MCF 10A (cell line): ENCODE measurements around the gene NIT1. TPM values are rescaled to one million over a fixed set of nuclear protein-coding genes. Genes with fewer than 3 reads are reported as not detected.
A peak's percentile ranks its signal among the peaks of the same experiment; 100 is the strongest.

ENCODE experiments used
- BruUV-seq: library from RNA; stranded (reverse); fragments of 400-500 nt; replicated peaks from 2 replicates; lab custom pipeline; 2021; lab: Mats Ljungman, UMichigan
- CTCF ChIA-PET: fragments of 300-600 bp; sonication (Branson Sonifier 250); formaldehyde crosslinking; extraction: SDS; loops from one replicate; lab custom pipeline; 2021; ENCODE audit warnings: antibody characterized with exemption, inconsistent platforms; lab: Yijun Ruan, JAX
- POLR2A ChIA-PET: fragments of 300-600, 350-650 bp; sonication (Branson Sonifier 250); formaldehyde crosslinking; extraction: SDS; loops from one replicate; lab custom pipeline; 2020; ENCODE audit warnings: antibody characterized with exemption, inconsistent platforms; lab: Yijun Ruan, JAX
- DNase-seq: peaks from one replicate; pipeline ENCODE4 v3.0.0-alpha.2; 2018; ENCODE audit not compliant: unreplicated experiment
- H3K27ac Mint-ChIP-seq: one replicate; pipeline ENCODE4 v1.8.0; 2022; ENCODE audit warnings: mild to moderate bottlenecking, low read depth, mixed read lengths; ENCODE audit not compliant: unreplicated experiment
- H3K27me3 Mint-ChIP-seq: one replicate; pipeline ENCODE4 v1.8.0; 2022; ENCODE audit warnings: mixed read lengths; ENCODE audit not compliant: insufficient read depth, unreplicated experiment
- H3K36me3 Mint-ChIP-seq: one replicate; pipeline ENCODE4 v1.8.0; 2022; ENCODE audit warnings: mild to moderate bottlenecking, moderate library complexity, mixed read lengths; ENCODE audit not compliant: insufficient read depth, unreplicated experiment
- H3K4me1 Mint-ChIP-seq: one replicate; pipeline ENCODE4 v1.8.0; 2022; ENCODE audit warnings: mixed read lengths; ENCODE audit not compliant: insufficient read depth, unreplicated experiment
- H3K4me3 Mint-ChIP-seq: one replicate; pipeline ENCODE4 v1.8.0; 2022; ENCODE audit warnings: mild to moderate bottlenecking, moderate library complexity, mixed read lengths; ENCODE audit not compliant: unreplicated experiment
- H3K9me3 Mint-ChIP-seq: one replicate; pipeline ENCODE4 v1.8.0; 2022; ENCODE audit warnings: mixed read lengths; ENCODE audit not compliant: unreplicated experiment
- CTCF ChIP-seq: fragments of 200-600 bp; IDR thresholded peaks from one replicate; pipeline ENCODE4 v1.8.0; 2022; ENCODE audit warnings: antibody characterized with exemption, mild to moderate bottlenecking; ENCODE audit not compliant: unreplicated experiment
- intact Hi-C: fragments of 100-400 bp; cut with micrococcal nuclease; formaldehyde crosslinking; loops from 2 replicates; pipeline ENCODE4 v1.14.1; 2022
- total RNA-seq: library from RNA; stranded (reverse); gene quantifications from 2 replicates; pipeline ENCODE4 v1.2.3, GENCODE V29; 2022

NIT1 gene
- total RNA-seq, 1 experiment from 2014 or later = 73.4 TPM

GRCh38 chr1:161096015-161096414 lies 21.9 kb upstream of the NIT1 start:
- no peak for DNase-seq
- no TSS peak for BruUV-seq
- no peaks in the 10 kb centered on the region for H3K9me3 Mint-ChIP-seq
- peaks cover 49% of the 10 kb centered on the region for H3K4me1 Mint-ChIP-seq
- H3K27me3 Mint-ChIP-seq = no peaks in the 10 kb centered on the region
- H3K4me3 Mint-ChIP-seq = no peak overlapping the region
- intact Hi-C loops = loop anchor here (2.0 to 5.0 kb wide), 3 partner anchors 259 to 415 kb away; no protein-coding TSS in a partner anchor
- ChIA-PET CTCF (interaction anchor here (0.5 to 10.3 kb wide), 27 partner anchors 9 to 434 kb away, joined by 3 to 331 read pairs (median 11); partner anchors contain the start of genes ARHGAP30, ITLN2, NECTIN4 and NIT1), POLR2A (interaction anchor here (0.6 to 6.7 kb wide), 24 partner anchors 9 to 582 kb away, joined by 3 to 91 read pairs (median 5); partner anchors contain the start of genes DEDD, F11R, NIT1 and PFDN2)
- H3K27ac Mint-ChIP-seq = peak overlapping the region; percentile 61
- TF ChIP-seq CTCF = no peak
- peaks cover 31% of the 10 kb centered on the region for H3K36me3 Mint-ChIP-seq

GRCh38 chr1:161096530-161096929 lies 21.4 kb upstream of the NIT1 start:
- no peaks in the 10 kb centered on the region for H3K9me3 Mint-ChIP-seq
- ChIA-PET CTCF (interaction anchor here (0.8 to 10.3 kb wide), 41 partner anchors 10 to 434 kb away, joined by 3 to 331 read pairs (median 7); partner anchors contain the start of genes ARHGAP30, F11R, ITLN2 and NECTIN4), POLR2A (interaction anchor here (0.6 to 6.7 kb wide), 27 partner anchors 8 to 583 kb away, joined by 3 to 91 read pairs (median 5); partner anchors contain the start of genes DEDD, F11R, NIT1 and PFDN2)
- peaks cover 49% of the 10 kb centered on the region for H3K4me1 Mint-ChIP-seq
- peak; percentile 91 for DNase-seq
- no TSS peak for BruUV-seq
- no peak overlapping the region for H3K4me3 Mint-ChIP-seq
- TF ChIP-seq CTCF = no peak
- H3K27ac Mint-ChIP-seq = peak overlapping the region; percentile 61
- H3K36me3 Mint-ChIP-seq = peaks cover 36% of the 10 kb centered on the region
- H3K27me3 Mint-ChIP-seq = no peaks in the 10 kb centered on the region
- intact Hi-C loops = loop anchor here (2.0 to 5.0 kb wide), 3 partner anchors 259 to 416 kb away; no protein-coding TSS in a partner anchor

GRCh38 chr1:161098210-161099068 lies 19.5 kb upstream of the NIT1 start, which contains the start of gene KLHDC9:
Gene KLHDC9, plus strand, starts transcription at chr1:161098361. Its CDS starts 175 bp downstream, at chr1:161098536.
- no peaks in the 10 kb centered on the region for H3K27me3 Mint-ChIP-seq
- intact Hi-C loops = loop anchor here (5.0 kb wide), 1 partner anchor 261 kb away; no protein-coding TSS in a partner anchor
- H3K4me1 Mint-ChIP-seq = peaks cover 37% of the 10 kb centered on the region
- H3K27ac Mint-ChIP-seq = peak within 1 kb of the TSS; percentile 61
- no TSS peak for BruUV-seq
- POLR2A ChIA-PET = interaction anchor here (0.6 to 6.7 kb wide), 22 partner anchors 8 to 836 kb away, joined by 3 to 91 read pairs (median 4); partner anchors contain the start of genes DCAF8, DEDD, F11R and NIT1
- TF ChIP-seq CTCF = no peak
- no peak for DNase-seq
- peaks cover 55% of the 10 kb centered on the region for H3K36me3 Mint-ChIP-seq
- no peaks in the 10 kb centered on the region for H3K9me3 Mint-ChIP-seq
- CTCF ChIA-PET = interaction anchor here (0.6 to 10.3 kb wide), 39 partner anchors 9 to 1053 kb away, joined by 3 to 331 read pairs (median 9); partner anchors contain the start of genes ARHGAP30, DEDD, F11R and NECTIN4
- no peak within 1 kb of the TSS for H3K4me3 Mint-ChIP-seq
